Fibroblast of lung (primary cell): ENCODE results near the gene SRRM2. TPM values are rescaled to one million over a fixed set of nuclear protein-coding genes. Genes with fewer than 3 reads are reported as not detected.

Experiments used
- DNase-seq, 2 donors: peaks; one replicate each; pipeline versions ENCODE4 v3.0.0 to v3.0.0-alpha.2; 2010; ENCODE audit warnings: low read depth in 2 of 2
- H2AFZ ChIP-seq: 2 replicates; pipeline ENCODE4 v1.5.1; 2012; ENCODE audit warnings: low read length, control low read depth, inconsistent platforms
- H3K27ac ChIP-seq: 2 replicates; pipeline ENCODE4 v1.5.1; 2011; ENCODE audit warnings: low read length, control low read depth; ENCODE audit not compliant: insufficient read depth
- H3K27me3 ChIP-seq: 2 replicates; pipeline ENCODE4 v1.5.1; 2011; ENCODE audit warnings: mild to moderate bottlenecking, low read length; ENCODE audit not compliant: control insufficient read depth, insufficient read depth
- H3K36me3 ChIP-seq: 2 replicates; pipeline ENCODE4 v1.5.1; 2011; ENCODE audit warnings: low read length; ENCODE audit not compliant: control insufficient read depth, insufficient read depth
- H3K4me1 ChIP-seq: 2 replicates; pipeline ENCODE4 v1.5.1; 2011; ENCODE audit warnings: low read length; ENCODE audit not compliant: control insufficient read depth, insufficient read depth; ENCODE audit errors: extremely low read depth
- H3K4me2 ChIP-seq: 2 replicates; pipeline ENCODE4 v1.5.1; 2011; ENCODE audit warnings: low read length, control low read depth; ENCODE audit not compliant: insufficient read depth; ENCODE audit errors: extremely low read depth
- H3K4me3 ChIP-seq, 4 experiments: fragments of 200-600 bp in 1 of 4; sonication (generic) in 1 of 4; replicated peaks in 1 of 4; 2 replicates each; pipeline ENCODE4 v1.5.1; 2011 to 2016; ENCODE audit warnings: low read length in 4 of 4, low read depth in 3 of 4, mild to moderate bottlenecking in 3 of 4, control low read depth in 2 of 4, inconsistent platforms in 1 of 4, mixed read lengths in 1 of 4; ENCODE audit not compliant: insufficient read depth in 1 of 4; ENCODE audit errors: control extremely low read depth in 1 of 4
- H3K79me2 ChIP-seq: 2 replicates; pipeline ENCODE4 v1.5.1; 2012; ENCODE audit warnings: mild to moderate bottlenecking, low read length, inconsistent platforms; ENCODE audit not compliant: control insufficient read depth, insufficient read depth
- H3K9ac ChIP-seq: 2 replicates; pipeline ENCODE4 v1.5.1; 2011; ENCODE audit warnings: mild to moderate bottlenecking, low read length, control low read depth; ENCODE audit not compliant: insufficient read depth
- H3K9me3 ChIP-seq: 2 replicates; pipeline ENCODE4 v1.5.1; 2012; ENCODE audit warnings: low read depth, low read length; ENCODE audit not compliant: control insufficient read depth, insufficient read depth
- H4K20me1 ChIP-seq: 2 replicates; pipeline ENCODE4 v1.5.1; 2011; ENCODE audit warnings: low read length; ENCODE audit not compliant: control insufficient read depth, insufficient read depth; ENCODE audit errors: extremely low read depth
- EZH2 ChIP-seq: IDR thresholded peaks from 2 replicates; pipeline ENCODE4 v1.5.1; 2012; ENCODE audit warnings: low read length, control low read depth, mild to moderate bottlenecking; ENCODE audit errors: missing control alignments
- polyA plus RNA-seq, 2 donors: library from polyadenylated mRNA; depleted of rRNA in 1 of 2; stranded (reverse) in 1 of 2; unstranded in 1 of 2; fragments of >200 nt; gene quantifications; 2 replicates each; pipeline ENCODE4 v1.2.1, GENCODE V29; 2011 to 2012; ENCODE audit warnings: missing spikeins in 1 of 2
- total RNA-seq: library from RNA; depleted of rRNA; stranded (reverse); fragments of >200 nt; gene quantifications from 2 replicates; pipeline ENCODE4 v1.2.1, GENCODE V29; 2014
- TF ChIP-seq, protein P1 (sequence below), 2 donors: IDR thresholded peaks in 1 of 2; conservative IDR thresholded peaks in 1 of 2; 1 replicate in 1 of 2; 2 replicates in 1 of 2; pipeline ENCODE4 v1.5.1; 2011 to 2012; ENCODE audit warnings: low read length in 2 of 2, control low read depth in 1 of 2, inconsistent platforms in 1 of 2, low read depth in 1 of 2, mild to moderate bottlenecking in 1 of 2

The SRRM2 gene
- total and polyA plus RNA-seq, 2 donors (not counting 1 experiment from before 2014, with no cell fraction given), result 55.2 to 74.3 TPM

DNA sequence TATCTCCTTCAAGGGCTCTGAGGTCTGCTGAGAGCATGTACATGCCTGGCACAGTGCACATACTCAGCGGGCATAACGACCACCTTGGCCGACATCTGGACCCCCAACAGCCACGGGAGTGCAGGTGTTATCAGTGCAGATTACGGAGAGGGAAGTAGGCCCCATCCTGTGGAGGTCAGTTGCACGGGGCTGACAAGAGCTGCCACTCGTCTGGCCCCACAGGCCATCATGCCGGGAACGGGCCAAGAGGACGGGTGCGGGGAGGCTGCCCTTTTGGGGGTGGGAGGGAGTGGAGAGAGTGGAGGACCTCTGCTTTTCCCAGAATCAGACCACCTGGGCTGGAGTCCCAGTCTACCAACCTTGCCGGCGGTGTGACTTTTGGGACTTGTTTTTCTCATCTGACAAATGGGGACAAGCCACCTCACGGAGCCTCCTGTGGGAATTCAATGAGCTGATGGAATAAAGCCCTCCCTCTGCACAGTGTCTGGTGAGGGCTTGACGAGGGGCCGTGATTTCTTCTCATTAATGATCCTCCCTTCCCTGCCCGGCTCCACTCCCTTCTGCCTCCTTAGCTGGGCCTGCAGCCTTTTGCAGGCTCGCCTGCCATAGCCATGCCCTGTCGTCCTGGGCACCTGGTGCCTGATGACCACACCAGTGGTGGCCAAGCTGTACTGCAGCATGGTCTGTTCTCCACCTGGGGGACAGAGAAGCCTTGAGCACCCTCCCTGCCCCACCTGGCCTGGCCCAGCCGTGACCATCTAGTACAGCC, 30.3 kb downstream of the SRRM2 start:
- no peaks in the 10 kb centered on the region for H4K20me1 ChIP-seq
- H3K4me2 ChIP-seq, result no peak overlapping the region
- peaks cover 7% of the 10 kb centered on the region for H3K4me1 ChIP-seq
- H3K9me3 ChIP-seq, result no peaks in the 10 kb centered on the region
- peaks cover 8% of the 10 kb centered on the region for H3K79me2 ChIP-seq
- no peak for DNase-seq
- TF ChIP-seq EZH2, result no peak
- TF ChIP-seq, protein P1, sequence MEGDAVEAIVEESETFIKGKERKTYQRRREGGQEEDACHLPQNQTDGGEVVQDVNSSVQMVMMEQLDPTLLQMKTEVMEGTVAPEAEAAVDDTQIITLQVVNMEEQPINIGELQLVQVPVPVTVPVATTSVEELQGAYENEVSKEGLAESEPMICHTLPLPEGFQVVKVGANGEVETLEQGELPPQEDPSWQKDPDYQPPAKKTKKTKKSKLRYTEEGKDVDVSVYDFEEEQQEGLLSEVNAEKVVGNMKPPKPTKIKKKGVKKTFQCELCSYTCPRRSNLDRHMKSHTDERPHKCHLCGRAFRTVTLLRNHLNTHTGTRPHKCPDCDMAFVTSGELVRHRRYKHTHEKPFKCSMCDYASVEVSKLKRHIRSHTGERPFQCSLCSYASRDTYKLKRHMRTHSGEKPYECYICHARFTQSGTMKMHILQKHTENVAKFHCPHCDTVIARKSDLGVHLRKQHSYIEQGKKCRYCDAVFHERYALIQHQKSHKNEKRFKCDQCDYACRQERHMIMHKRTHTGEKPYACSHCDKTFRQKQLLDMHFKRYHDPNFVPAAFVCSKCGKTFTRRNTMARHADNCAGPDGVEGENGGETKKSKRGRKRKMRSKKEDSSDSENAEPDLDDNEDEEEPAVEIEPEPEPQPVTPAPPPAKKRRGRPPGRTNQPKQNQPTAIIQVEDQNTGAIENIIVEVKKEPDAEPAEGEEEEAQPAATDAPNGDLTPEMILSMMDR (conservative IDR thresholded peaks at IDR 0.05 in 1 of 2, IDR thresholded peaks at IDR 0.05 in 1 of 2; ENCODE audit: low read depth in 1 of 2, low read length in 2 of 2), result no peak
- no peak overlapping the region for H3K9ac ChIP-seq
- H3K27me3 ChIP-seq, result peaks cover 23% of the 10 kb centered on the region
- H3K36me3 ChIP-seq, result no peaks in the 10 kb centered on the region
- no peak overlapping the region for H3K27ac ChIP-seq
- H3K4me3 ChIP-seq, result no peak overlapping the region
- no peak overlapping the region for H2AFZ ChIP-seq

DNA sequence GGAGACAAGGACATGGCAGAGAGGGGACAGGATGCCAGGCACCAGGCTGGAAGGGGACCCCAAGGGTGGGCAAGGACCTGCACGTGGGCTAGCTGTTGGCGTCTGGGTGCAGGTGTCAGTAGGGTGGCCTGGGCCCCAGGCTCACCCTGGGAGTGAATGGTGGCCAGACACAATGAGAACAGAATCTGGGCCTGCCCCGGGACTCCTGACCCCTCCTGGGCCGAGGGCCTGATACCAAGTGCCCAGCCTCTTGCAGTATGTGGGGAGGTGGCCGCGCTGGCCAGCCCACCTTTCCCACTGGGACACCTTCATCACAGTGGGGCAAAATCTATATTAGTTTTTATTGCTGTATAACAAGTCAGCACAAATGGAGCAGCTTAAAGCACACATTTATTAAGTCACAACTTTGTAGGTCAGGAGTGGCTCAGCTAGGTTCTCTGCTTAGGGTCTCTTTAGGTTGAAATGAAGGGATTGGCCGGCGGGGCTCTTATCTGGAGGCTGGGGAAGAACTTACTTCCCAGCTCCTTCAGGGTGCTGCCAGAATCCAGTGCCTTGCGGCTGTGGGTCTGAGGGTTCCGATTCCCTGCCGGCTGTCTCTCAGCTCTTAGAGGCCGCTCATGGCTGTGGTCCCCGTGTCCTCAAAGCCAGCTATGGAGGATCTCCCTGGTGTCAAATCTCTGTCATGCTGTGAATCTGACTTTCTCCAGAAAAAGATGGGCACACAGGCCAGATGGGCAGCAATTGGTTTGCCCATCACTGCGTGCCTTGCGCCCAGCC, 31.3 kb downstream of the SRRM2 start:
- H3K9me3 ChIP-seq, result no peaks in the 10 kb centered on the region
- no peak overlapping the region for H3K4me2 ChIP-seq
- H3K4me3 ChIP-seq, result no peak overlapping the region
- DNase-seq, result no peak
- peaks cover 26% of the 10 kb centered on the region for H3K27me3 ChIP-seq
- H4K20me1 ChIP-seq, result no peaks in the 10 kb centered on the region
- H3K36me3 ChIP-seq, result no peaks in the 10 kb centered on the region
- no peaks in the 10 kb centered on the region for H3K4me1 ChIP-seq
- TF ChIP-seq EZH2, result no peak
- TF ChIP-seq, protein P1 (conservative IDR thresholded peaks at IDR 0.05 in 1 of 2, IDR thresholded peaks at IDR 0.05 in 1 of 2; ENCODE audit: low read depth in 1 of 2, low read length in 2 of 2), result no peak
- H2AFZ ChIP-seq, result no peak overlapping the region
- no peak overlapping the region for H3K9ac ChIP-seq
- no peaks in the 10 kb centered on the region for H3K79me2 ChIP-seq
- no peak overlapping the region for H3K27ac ChIP-seq

DNA sequence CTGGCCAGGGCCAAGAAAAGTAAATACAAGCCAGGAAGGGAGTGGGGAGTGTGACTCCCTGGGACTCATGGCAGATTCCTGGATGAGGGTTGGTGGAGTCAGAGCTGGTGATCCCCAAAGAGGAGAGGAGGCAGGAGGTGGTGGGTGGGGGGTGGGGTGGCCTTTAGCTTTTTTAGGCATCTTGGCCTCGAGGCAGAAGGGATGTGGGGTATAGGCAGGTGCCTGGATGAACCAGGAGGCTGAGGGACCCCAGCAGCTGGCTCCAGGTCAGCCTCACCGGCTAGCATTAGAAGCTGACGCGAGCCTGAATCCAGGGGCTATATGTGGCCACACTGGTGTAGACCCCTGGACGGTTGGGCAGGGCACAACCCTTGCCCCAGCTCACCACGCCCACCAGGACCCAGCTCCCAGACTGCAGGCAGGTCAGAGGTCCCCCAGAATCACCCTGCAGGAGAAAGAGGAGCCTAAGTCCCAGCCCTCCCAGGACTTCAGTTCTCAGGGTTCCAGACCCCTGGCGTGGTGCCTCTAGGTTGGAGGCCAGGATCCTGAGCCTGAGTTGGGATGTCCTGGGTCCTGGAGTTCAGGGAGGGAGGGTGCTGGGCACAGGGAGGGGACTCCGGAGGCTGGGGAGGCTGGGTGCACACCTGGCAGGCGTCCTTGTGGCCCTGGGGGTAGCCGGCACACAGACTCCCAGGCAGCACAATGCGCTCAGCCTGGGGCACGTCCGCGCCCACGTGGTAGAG, 32.1 kb downstream of the SRRM2 start:
- peaks cover 28% of the 10 kb centered on the region for H3K27me3 ChIP-seq
- no peak overlapping the region for H3K4me2 ChIP-seq
- no peak overlapping the region for H3K4me3 ChIP-seq

More for the DNA sequence above, 32.1 kb downstream of the SRRM2 start:
- DNase-seq, result no peak
- H2AFZ ChIP-seq, result no peak overlapping the region
- H3K36me3 ChIP-seq, result no peaks in the 10 kb centered on the region
- H3K79me2 ChIP-seq, result no peaks in the 10 kb centered on the region
- no peak for TF ChIP-seq EZH2
- TF ChIP-seq, protein P1 (conservative IDR thresholded peaks at IDR 0.05 in 1 of 2, IDR thresholded peaks at IDR 0.05 in 1 of 2; ENCODE audit: low read depth in 1 of 2, low read length in 2 of 2), result no peak
- H3K27ac ChIP-seq, result no peak overlapping the region
- no peaks in the 10 kb centered on the region for H3K4me1 ChIP-seq
- H3K9ac ChIP-seq, result no peak overlapping the region
- no peaks in the 10 kb centered on the region for H4K20me1 ChIP-seq
- H3K9me3 ChIP-seq, result no peaks in the 10 kb centered on the region
